HG03575 (cell line): ENCODE measurements around the gene TAF15.

ENCODE experiments used
- ATAC-seq: cut with Tn5 transposase; IDR thresholded peaks from one replicate; pipeline ENCODE4 v1.9.1; 2021; ENCODE audit not compliant: unreplicated experiment, insufficient number of reproducible peaks, low FRiP score; ENCODE audit errors: extremely low read depth

TAF15 gene

DNA sequence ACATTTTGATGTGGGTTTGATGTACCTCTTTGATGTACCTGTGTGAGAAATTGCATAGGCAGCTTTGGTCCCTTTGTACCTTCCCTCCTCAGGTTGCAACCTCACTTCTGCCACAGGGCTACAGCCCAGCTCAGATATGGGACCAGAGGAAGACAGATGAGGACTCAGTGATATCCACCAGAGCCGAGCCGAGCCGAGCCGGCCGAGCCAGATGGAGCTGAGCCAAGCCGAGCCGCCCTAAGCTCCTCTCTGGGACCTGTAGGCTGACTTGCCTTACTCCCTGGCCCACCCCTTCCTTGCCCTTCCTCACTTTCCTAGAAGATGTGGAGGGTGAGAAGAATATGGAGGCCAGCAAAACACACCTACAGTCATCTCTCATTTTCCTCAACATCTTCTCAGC lies 55.6 kb downstream of the TAF15 start:
- no peak for ATAC-seq

DNA sequence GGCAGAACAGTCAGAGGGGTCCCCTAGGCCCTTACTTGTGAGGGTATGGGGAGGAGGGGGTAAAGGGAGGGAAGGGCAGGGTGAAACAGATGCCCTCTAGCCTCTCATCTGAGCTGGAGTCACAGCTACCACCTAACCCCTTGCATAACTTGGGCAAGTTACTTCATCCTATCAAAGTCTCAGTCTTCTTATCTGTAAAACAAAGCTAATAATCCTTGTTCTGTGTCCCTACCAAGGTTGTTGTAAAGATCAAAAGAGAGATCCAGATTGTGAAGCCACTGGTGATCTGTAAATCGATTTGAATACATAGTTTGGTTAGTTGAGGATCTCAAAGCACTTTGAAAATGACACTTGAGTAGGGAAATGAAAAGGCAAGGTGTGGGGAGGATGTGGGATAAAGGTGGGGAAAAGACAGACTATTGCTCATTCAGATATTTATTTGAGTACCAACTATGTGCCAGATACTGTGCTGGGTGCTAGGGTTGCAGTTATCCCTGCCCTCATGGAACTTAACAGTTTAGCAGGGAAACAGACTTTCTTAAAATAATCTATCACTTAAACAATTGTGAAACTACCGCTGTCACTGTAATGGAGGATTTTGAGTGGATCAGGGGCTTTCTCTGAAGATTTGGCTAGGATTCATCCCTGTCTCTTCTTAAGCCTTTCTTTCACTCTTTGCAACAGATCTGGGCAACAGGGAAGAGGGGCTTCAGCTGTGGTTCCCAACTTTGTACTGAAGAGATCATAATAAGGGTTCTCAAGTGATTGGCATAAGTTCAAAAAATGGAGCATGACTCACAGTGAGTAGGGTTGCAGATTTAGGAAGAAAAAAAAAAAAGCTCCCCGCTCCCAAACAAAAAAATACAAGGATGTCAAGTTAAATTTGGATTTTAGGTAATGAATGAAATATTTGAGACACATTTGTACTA lies 56.4 kb downstream of the TAF15 start:
- no peak for ATAC-seq

DNA sequence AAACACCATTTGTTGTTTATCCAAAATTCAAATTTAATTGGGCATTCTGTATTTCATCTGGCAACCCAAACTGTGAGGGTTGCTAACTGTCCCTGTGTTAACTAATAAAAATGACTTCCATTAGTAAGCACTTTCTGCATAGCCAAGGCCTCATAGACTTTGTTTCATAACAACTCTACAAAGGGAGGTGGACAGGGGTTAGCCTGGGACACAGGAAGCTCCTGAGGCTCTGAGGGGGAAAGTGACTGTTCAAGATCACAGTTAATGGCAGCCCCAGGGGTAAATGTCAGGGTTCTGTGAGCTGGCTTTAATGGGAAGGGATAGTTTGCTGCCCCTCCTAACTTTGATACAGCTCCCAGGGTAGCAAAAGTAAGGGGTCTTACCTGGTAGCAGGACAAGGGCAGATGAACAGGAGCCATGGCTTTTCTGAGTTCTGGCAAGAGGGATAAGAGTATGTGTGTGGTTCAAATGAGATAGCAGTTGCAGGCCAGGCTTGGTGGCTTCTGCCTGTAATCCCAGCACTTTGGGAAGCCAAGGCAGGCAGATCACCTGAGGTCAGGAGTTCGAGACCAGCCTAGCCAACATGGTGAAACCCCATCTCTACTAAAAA lies 57.2 kb downstream of the TAF15 start:
- no peak for ATAC-seq

DNA sequence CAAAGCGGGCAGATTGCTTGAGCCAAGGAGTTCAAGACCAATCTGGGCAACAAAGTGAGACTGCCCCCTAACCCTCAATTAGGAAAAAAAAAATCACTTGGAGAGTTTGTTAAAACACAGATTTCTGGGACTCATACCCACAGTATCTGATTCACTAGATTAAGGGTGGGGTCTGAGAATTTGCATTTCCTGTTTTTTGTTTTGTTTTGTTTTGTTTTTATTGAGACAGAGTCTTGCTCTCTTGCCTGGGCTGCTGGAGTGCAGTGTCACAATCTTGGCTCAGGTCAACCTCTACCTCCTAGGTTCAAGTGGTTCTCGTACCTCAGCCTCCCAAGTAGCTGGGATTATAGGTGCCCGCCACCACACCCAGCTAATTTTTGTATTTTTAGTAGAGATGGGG lies 58.3 kb downstream of the TAF15 start:
- no peak for ATAC-seq

DNA sequence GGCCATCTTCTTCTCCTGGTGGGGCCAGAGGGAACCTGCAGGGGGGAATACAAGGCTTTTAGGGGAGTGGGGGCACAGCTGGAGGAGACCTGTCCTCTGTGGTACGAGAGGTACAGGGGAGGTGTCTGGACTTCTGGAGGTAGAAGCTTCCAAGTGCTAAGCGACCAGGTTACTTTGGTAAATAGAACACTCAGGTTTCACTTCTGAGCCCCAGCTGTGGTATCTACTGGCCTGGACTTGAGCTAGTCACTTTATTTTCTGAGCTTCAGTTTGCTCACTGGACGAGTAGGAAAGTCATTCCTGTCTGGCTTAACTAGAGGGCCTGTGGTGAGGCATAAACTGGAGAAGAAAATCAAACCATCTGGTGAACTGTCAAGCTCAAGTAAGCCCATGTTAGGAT lies 59.5 kb downstream of the TAF15 start, which contains the start of gene HEATR9:
HEATR9 (minus strand) TSS at position 155 of the 400 bp plus-strand sequence; CDS start at position 6, 149 bp downstream.
- ATAC-seq: no peak

DNA sequence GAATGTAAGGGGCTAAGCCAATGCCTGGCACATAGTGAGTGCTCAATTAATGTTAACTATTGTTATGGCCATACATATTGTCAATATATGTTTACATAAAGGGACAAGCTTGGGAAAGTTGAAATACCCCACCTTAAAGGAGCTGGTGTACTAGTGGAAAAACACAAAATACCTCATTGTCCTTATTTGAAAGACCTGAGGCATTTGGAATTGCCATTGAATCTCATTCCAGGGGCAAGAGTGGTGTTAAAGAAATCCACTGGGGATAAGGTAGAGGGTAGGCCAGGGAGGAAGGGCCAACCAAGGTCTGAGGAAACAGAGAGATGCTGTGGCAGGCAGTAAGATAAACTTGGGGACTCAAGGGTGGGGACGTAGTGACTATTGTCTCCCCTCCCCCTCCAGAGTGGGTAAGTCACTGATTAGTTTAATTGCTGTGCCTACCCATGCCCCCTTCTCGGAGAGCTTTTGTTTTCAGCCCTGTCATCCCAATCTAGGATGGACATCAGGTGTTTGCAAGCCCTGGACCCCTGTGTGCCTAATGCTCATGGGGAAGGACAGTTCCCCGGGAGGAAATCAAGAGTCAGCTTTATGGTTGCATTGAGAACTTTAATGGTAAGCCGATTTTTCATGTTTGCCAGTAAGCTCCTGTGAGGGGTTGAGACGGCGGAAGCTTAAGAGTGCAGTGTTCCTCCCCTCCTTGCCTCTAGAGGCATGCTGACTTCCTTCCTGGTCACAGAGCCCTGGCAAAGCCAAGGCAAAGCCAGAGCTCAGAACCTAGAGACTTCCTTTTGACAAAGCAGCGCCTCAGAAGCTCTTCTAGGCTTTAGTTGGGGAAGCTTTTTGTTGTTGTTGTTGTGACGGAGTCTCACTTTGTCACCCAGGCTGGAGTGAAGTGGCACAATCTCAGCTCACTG lies 61.9 kb downstream of the TAF15 start:
- no peak for ATAC-seq

DNA sequence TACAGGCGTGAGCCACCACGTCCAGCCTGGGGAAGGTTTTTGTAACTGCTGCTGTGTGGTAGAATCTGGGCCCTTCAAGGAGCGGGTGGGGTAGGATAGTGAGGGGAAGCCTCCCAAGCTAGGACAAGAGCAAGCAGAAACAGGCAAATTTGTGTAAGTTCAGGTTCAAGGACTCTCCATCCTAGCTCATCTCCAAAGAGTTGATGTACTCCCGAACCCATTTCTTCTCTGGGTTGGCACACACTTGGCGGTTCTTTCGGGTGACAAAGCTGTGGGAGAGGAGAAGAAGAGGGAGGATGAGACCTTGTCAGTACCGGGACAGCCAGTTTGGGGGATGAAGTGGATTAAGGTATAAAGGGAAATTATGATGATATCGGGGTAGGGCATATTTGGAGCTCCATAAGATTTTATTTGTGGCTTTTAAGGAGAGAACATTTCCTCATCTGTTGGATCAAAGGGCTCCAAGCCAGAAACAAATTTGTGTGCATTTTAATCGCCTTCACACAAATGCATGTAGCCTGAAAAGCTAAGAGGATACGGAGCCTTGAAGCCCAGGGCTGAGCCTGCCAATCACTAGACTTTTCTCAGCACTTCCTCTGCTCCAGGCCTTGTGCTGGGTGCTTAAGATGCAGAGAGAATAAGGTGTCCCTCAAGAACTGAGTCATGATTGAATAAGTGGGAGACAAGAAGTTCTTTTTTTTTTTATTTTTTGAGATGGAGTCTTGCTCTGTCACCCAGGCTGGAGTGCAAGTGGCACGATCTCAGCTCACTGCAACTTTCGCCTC lies 63.1 kb downstream of the TAF15 start:
- ATAC-seq: no peak

DNA sequence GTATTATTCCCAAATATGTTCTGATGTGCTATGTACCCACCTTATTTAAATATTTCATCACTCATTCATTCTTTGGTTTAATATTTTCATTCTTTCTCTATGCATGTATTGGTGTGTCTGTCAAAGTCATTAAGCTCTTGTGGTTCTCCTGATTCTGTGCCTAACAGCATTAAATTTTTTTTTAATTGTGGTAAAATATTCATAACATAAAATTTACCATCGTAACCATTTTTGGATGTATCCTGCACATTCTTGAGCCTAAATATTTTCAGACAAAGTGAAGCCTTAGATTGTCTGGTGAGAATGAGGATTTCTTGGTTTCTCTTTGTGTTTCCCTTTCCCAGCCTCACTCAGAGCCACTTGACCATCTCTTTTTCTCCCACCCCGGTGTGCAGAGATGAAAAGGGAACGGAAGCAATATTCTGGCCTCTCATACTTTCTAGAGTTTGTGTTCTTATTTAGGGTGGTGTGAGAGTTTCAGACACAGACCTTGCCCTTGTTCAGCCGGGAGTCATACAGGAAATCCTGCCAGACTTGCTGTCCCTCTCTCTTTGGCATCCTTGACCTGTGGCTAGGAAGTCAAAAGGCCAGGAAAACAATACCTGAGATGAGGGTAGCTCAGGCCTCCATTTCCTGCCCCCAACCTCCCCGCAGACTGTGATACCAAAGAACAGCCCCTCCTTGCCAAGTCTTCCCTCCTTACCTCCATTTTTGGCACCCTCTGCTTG lies 66.0 kb downstream of the TAF15 start:
- no peak for ATAC-seq

DNA sequence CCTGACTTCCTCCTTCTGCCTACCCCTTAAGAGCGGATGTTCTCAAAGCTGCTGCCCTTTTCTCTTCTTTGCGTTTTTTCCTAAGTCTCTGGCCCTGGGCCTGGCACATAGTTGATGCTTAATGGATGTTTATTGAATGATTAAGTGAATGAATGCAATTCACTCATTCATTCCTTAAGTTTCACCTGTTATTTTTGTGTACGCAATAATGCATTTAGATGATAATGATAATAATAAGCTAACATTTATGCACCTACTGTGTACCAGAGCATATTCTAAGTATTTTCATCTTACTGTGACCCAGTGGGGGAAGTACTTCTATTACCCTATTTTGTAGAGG lies 66.5 kb downstream of the TAF15 start:
- no peak for ATAC-seq

DNA sequence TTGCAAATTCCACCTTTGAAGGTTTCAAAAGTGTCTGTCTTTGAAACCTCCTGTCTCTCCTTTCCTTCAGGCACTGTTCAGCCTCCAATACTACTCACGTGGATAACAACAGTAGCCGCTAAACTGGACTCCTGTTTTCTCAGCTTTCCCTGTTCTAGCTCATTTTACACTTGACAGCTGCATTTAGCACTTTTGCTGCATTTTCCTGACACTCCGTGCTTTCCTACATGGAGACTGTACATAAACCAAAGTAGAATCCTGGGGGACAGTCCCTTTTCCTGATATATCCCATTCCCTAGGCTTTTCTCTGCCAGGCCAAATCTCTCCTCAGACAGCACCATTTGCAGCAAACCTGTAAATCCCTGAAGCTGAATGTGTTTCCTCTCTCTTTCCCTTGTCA lies 67.2 kb downstream of the TAF15 start:
- no peak for ATAC-seq

DNA sequence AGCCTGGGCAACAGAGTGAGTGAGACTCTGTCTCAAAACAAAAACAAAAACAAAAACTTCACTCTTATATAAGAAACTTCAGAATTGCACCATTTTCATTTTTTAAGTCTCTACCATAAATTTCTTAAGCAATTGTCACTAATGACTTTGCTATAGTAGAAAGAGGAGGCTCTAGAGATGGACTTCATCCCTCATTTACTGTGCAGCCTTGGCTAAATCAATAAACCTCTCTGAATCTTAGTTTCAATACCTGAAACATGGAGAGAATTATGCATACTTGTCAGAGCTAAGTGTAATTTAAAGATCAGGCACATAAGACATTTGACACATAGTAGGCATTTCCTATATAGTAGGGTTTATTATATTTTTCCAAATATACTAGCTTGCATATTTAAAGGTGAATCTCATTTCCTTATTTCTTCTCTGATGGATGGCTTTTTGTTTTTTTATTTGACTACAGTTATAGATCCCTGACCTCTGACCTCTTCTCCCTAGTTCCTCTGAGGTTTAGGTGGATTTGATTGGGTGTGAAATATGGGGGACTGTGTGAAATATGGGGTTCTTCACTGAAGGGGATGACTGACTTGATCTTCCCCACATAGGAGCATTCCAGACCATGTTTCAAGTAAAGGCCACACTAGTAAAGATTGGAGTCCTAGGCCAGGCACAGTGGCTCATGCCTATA lies 68.2 kb downstream of the TAF15 start:
- ATAC-seq: no peak

DNA sequence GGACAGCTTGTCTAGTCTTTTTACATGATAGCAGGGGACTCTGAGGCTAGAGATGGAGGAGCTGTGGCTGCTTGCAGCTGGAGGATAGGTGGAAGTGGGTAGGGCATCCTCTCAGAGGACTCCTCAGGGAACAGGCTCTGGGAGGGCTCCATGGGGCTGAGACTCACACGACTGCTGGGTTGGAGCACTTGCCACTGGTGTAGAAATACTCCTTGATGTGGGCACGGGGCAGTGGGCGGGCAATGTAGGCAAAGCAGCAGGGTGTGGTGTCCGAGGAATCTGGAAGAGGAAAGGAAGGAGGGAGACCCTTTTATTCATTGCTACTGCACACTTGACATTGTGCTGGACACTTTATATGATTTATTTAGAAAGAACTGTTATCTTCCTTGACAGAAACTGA lies 69.1 kb downstream of the TAF15 start:
- no peak for ATAC-seq

DNA sequence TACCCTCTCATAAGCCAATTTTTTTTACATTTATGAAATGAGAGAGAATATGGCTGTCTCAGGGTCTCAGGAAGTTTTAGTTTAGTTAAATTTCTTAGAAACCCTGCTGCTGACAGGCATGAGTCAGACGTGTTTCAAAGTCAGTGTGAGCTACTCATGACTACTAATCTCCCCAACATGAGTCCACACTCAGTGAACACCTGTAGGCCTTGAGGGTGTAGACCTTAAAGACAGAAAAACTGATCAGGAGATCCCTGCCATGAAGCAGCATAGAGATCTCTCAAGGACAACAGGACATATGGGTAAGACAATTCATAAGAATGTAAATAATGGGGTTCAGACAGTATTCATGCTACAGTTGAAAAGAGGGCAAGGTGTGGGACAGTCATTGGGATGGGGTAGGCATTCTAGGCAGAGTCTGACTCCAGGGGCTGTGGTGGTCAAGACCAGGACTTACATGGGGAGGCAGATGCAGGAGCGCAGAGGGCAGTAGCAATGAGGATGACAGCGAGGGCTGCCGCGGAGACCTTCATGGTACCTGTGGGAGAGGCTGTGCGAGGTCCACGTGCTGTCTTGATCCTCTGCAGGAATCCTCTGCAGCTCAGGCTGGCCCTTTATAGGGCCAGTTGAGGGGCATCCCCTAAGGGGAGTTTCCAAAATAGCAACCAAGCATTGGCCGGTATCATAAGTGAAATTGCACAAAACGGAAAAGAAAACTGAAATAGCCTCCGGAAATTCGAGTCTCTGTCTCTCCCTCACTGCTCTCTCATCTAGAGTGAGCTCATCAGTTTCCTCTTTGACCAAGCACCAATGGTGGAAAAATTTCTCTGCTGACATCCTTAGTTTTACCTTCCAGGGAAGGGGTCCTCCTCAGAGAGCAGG lies 70.7 kb downstream of the TAF15 start, which contains the start of gene CCL5:
CCL5 (minus strand) TSS at position 588 of the 882 bp plus-strand sequence.
- peak; percentile 72 for ATAC-seq

DNA sequence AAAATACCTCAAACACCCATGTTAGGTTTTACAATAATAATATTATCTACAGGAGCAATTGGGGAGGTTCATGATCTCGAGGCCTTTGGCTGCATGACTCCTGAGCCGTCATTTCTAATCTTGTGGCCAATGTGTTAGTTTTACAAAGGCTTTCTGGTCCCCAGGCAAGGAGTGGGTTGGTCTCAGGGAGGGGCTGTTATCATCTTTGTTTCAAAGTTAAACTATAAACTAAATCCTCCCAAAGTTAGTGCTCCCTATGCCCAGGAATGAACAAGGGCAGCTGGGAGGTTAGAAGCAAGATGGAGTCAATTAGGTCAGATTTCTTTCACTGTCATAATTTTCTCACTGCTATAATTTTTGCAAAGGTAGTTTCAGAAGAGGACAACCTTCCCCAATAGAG lies 80.0 kb downstream of the TAF15 start:
- ATAC-seq: no peak

DNA sequence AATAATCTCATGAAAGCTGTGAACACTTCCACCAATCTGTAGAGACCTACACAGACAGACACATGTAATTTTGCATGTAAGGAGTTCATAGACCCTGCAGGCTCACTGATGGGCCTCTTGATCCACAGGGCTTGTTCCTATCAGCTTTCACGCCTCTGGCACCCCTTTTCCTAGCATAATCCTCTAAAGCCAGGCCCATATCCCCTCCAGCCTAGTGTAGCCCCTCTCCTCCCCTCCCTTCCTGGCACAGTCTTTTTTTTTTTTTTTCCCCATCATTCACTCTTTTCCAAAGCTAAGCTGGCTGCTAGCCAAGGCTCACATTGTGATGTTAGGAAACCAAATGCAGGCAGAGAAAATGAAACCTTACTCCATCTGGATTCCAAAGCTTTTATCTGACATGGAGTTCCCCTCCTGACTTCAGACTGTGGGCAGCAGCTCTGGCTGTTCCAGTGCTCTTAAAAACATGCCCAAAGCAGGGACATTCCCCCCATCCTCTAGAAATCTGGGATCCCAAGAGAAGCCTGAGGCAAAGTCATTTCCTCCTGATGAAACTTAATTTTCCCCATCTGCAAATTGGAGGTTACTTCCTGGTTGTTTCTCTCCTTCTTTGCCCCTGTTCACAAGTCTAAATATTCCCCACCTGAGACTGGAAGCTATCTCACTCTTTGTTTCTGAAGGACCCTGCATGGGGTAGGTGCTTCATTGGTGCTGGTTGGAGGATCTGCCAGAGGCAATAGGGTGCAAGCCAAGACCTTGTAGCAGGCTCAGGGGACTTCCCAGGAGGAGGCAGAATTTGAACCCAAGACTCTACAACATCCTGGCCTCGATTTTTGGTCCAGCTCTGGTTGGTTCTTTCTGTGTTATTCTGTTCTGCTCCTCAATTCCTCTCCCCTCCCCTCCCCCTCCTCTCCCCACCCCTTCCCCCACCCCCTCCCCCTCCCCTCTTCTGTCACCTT lies 80.8 kb downstream of the TAF15 start:
- no peak for ATAC-seq

DNA sequence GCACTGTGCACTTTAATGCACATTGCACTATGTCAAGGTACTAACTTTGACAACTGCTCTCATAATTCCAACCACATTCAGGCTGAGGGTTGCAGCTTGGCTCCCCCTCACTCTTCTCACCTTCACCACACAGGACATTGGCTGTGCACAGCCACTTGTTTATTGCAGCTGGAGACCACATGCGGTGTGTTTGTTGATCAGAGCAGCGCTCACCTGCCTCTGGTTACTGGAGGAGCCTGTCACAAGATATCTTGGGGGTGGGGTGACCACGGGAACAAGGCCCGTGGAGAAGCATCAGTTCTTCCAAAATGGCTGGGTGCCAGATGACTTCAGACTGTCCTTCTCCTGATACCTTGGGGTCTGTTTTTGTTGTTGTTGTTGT lies 81.5 kb downstream of the TAF15 start:
- no peak for ATAC-seq
